Adrenal gland (tissue), 5 donors: ENCODE results near the gene HTRA3.

Experiments
- POLR2A ChIP-seq, 2 donors: fragments of 450-650 bp; IDR thresholded peaks; one replicate each; pipeline ENCODE4 v1.6.1; 2017; ENCODE audit warnings: antibody characterized with exemption in 2 of 2, mild to moderate bottlenecking in 2 of 2, moderate library complexity in 1 of 2
- TF ChIP-seq, protein P1 (sequence below), 6 experiments: fragments of 450-650 bp in 4 of 6; fragments of 200-600 bp in 2 of 6; sonication (generic) in 1 of 6; IDR thresholded peaks; 1 replicate in 5 of 6; 2 replicates in 1 of 6; pipeline versions ENCODE4 v1.5.1 to v1.8.0; 2016 to 2021; ENCODE audit warnings: antibody characterized with exemption in 6 of 6, mild to moderate bottlenecking in 2 of 6, moderate library complexity in 1 of 6
- donor health status: DM: no; HTN: no; CAD: no.

DNA sequence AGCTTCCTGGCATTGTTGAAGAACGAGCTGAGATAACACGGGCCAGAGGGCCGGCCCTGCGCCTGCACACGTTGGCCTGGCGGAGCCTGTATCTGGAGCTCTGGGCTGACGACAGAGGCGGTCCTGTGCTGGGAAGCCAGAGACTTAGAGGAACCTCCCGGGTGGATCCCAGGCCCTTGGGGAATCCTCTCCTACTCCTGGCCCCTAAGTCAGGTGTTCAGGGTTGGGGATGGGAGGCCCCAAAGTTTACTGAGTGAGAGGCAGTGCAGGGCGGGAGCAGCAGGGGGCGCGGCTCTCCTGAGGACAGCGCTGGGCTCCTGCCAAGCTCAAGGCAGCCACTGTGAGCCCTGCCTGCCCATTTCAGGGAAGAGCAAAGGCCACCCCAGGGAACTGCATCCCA is 2.5 kb upstream of the HTRA3 start:
- TF ChIP-seq, protein P1, sequence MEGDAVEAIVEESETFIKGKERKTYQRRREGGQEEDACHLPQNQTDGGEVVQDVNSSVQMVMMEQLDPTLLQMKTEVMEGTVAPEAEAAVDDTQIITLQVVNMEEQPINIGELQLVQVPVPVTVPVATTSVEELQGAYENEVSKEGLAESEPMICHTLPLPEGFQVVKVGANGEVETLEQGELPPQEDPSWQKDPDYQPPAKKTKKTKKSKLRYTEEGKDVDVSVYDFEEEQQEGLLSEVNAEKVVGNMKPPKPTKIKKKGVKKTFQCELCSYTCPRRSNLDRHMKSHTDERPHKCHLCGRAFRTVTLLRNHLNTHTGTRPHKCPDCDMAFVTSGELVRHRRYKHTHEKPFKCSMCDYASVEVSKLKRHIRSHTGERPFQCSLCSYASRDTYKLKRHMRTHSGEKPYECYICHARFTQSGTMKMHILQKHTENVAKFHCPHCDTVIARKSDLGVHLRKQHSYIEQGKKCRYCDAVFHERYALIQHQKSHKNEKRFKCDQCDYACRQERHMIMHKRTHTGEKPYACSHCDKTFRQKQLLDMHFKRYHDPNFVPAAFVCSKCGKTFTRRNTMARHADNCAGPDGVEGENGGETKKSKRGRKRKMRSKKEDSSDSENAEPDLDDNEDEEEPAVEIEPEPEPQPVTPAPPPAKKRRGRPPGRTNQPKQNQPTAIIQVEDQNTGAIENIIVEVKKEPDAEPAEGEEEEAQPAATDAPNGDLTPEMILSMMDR (IDR thresholded peaks at IDR 0.05): peak; percentile 21 to 58 (median 51)
- TF ChIP-seq POLR2A (IDR thresholded peaks at IDR 0.05): no peak
